ENCODE results near the gene LGR4.

DNA sequence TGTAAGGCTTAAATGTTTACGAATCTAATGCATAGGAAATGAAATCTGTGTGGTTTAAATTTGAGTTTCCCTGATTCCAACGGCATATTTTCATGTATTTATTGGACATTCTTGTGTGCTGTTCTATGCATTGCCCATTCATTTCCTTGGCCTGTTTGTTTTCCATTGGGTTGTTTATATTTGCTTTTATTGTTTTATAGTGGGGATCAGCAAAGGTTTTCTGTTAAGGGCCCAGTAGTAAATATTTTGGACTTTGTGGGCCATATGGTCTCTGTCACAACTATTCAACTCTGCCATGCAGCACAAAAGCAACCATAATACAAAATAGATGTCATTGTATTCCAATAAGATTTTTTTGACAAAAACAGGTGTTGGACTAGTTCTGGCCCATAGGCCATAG is 5.2 kb upstream of the LGR4 start:
- no peak for TF ChIP-seq TAF1 (IDR thresholded peaks at IDR 0.05; ENCODE audit: low read depth, low read length)
- TF ChIP-seq SPI1 (IDR thresholded peaks at IDR 0.05; ENCODE audit: low read depth, low read length), result no peak
- TF ChIP-seq POLR2AphosphoS5 (IDR thresholded peaks at IDR 0.05; ENCODE audit: low read depth, low read length), result no peak
- TF ChIP-seq POLR2A (IDR thresholded peaks at IDR 0.05; ENCODE audit: low read depth, low read length), result no peak
- no peak for TF ChIP-seq PAX5 (IDR thresholded peaks at IDR 0.05; ENCODE audit: insufficient read depth, low read length, severe bottlenecking)
